Gastroesophageal sphincter (tissue), 3 donors: ENCODE data around the gene TMEM117.

ENCODE experiments used
- EP300 ChIP-seq: sonication (generic); formaldehyde crosslinking; IDR thresholded peaks from one replicate; pipeline ENCODE4 v1.6.1; 2017; ENCODE audit warnings: antibody characterized with exemption, mild to moderate bottlenecking
- TF ChIP-seq, protein P1 (sequence below), 4 experiments: fragments of 200-600 bp in 2 of 4; fragments of 450-650 bp in 2 of 4; sonication (generic) in 1 of 4; IDR thresholded peaks; one replicate each; pipeline ENCODE4 v1.5.1; 2017 to 2019; ENCODE audit warnings: antibody characterized with exemption in 4 of 4, mild to moderate bottlenecking in 2 of 4, moderate library complexity in 2 of 4

GRCh38 chr12:44287545-44287944 lies 451.7 kb downstream of the TMEM117 start:
- TF ChIP-seq, protein P1, sequence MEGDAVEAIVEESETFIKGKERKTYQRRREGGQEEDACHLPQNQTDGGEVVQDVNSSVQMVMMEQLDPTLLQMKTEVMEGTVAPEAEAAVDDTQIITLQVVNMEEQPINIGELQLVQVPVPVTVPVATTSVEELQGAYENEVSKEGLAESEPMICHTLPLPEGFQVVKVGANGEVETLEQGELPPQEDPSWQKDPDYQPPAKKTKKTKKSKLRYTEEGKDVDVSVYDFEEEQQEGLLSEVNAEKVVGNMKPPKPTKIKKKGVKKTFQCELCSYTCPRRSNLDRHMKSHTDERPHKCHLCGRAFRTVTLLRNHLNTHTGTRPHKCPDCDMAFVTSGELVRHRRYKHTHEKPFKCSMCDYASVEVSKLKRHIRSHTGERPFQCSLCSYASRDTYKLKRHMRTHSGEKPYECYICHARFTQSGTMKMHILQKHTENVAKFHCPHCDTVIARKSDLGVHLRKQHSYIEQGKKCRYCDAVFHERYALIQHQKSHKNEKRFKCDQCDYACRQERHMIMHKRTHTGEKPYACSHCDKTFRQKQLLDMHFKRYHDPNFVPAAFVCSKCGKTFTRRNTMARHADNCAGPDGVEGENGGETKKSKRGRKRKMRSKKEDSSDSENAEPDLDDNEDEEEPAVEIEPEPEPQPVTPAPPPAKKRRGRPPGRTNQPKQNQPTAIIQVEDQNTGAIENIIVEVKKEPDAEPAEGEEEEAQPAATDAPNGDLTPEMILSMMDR (IDR thresholded peaks at IDR 0.05) = no peak
- no peak for TF ChIP-seq EP300
